Suprapubic skin (tissue), 4 donors: ENCODE data around the gene UBA5. TPM values are rescaled to one million over a fixed set of nuclear protein-coding genes. Genes with fewer than 3 reads are reported as not detected.
"Not testable (repeated sequence)": the region's sequence is repeated elsewhere in the genome, so short reads cannot be mapped to it uniquely, and the experiment has no call there.

Experiments
- DNase-seq, 2 donors: peaks; one replicate each; pipeline ENCODE4 v3.0.0-alpha.2; 2019; ENCODE audit warnings: low spot score in 2 of 2
- H3K27ac ChIP-seq: fragments of 200-600 bp; sonication (generic); one replicate; pipeline ENCODE4 v1.5.1; 2019
- H3K27me3 ChIP-seq: fragments of 200-600 bp; sonication (generic); one replicate; pipeline ENCODE4 v1.5.1; 2019
- H3K36me3 ChIP-seq: fragments of 200-600 bp; sonication (generic); one replicate; pipeline ENCODE4 v1.5.1; 2019
- H3K4me1 ChIP-seq: fragments of 200-600 bp; sonication (generic); one replicate; pipeline ENCODE4 v1.5.1; 2019
- H3K4me3 ChIP-seq: fragments of 200-600 bp; sonication (generic); one replicate; pipeline ENCODE4 v1.5.1; 2019; ENCODE audit warnings: mild to moderate bottlenecking
- H3K9me3 ChIP-seq: fragments of 200-600 bp; sonication (generic); one replicate; pipeline ENCODE4 v1.5.1; 2019
- EP300 ChIP-seq: sonication (generic); formaldehyde crosslinking; IDR thresholded peaks from one replicate; pipeline ENCODE4 v1.6.1; 2017; ENCODE audit warnings: antibody characterized with exemption
- POLR2A ChIP-seq, 2 donors: fragments of 450-650 bp; IDR thresholded peaks; one replicate each; pipeline ENCODE4 v1.6.1; 2017; ENCODE audit warnings: antibody characterized with exemption in 2 of 2, mild to moderate bottlenecking in 2 of 2, moderate library complexity in 2 of 2
- POLR2AphosphoS5 ChIP-seq, 3 donors: sonication (generic); formaldehyde crosslinking; IDR thresholded peaks; one replicate each; pipeline ENCODE4 v1.6.1; 2017; ENCODE audit warnings: antibody characterized with exemption in 3 of 3
- WGBS: methylation state at CpG from one replicate; pipeline ENCODE4 v1.1.5; 2018; 5-methylcytosine and 5-hydroxymethylcytosine counted together
- total RNA-seq, 4 donors: library from RNA; depleted of rRNA; stranded (reverse); fragments of >200 nt; gene quantifications; one replicate each; pipeline ENCODE4 v1.1.0, GENCODE V29; 2016
- TF ChIP-seq, protein P1 (sequence below), 2 donors: fragments of 200-600 bp in 1 of 2; fragments of 450-650 bp in 1 of 2; sonication (generic) in 1 of 2; IDR thresholded peaks; one replicate each; pipeline ENCODE4 v1.5.1; 2016 to 2019; ENCODE audit warnings: antibody characterized with exemption in 2 of 2, mild to moderate bottlenecking in 1 of 2, moderate library complexity in 1 of 2

The UBA5 gene
- 10 to 100 TPM; 16.3 to 52.3 (median 27.5) TPM for total RNA-seq

DNA sequence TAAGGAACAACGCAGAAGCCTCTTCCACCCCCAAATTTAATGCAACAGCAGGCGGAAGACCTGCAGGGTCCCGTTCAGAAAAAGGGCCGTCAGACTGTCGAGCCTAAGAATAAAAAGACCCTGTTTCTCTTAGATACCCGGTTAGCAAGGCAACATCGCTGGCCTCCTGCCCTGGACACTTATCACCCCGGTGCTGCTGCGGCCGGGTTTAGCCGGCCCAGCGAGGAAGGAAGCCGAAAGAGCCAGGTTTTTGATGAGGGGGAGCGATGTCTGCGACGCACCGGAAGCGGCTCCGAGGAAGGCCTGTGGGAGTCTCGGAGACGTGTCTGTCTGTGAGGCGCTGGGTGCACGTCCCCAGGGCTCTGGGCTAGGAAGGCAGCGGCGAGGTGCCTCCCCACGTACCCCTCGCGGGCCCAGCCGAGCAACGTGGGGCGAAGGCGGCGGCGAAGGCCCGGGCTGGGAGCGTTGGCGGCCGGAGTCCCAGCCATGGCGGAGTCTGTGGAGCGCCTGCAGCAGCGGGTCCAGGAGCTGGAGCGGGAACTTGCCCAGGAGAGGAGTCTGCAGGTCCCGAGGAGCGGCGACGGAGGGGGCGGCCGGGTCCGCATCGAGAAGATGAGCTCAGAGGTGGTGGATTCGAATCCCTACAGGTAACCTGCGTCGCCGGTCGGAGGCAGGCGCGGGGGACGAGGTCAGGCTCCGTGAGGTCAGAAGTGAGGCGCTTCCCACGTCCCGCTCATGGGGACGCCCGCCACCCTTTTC, at the start of gene UBA5:
Gene UBA5 (plus strand): TSS at position 278 of the 759 bp plus-strand sequence. CDS start 209 bp downstream, at position 487.
- Histone ChIP-seq H3K9me3 (no peaks in the 10 kb centered on the region), H3K27me3 (no peaks in the 10 kb centered on the region), H3K4me3 (peak within 1 kb of the TSS; percentile 92), H3K4me1 (peaks cover 37% of the 10 kb centered on the region), H3K36me3 (no peaks in the 10 kb centered on the region), H3K27ac (peak within 1 kb of the TSS; percentile 93)
- DNase-seq: peak; percentile 76 to 83
- WGBS: under 1% methylated on average over 39 of the region's 64 CpGs
- TF ChIP-seq POLR2AphosphoS5 (IDR thresholded peaks at IDR 0.05) (peak in 1 of 3 donors; percentile 63), EP300 (no peak)

DNA sequence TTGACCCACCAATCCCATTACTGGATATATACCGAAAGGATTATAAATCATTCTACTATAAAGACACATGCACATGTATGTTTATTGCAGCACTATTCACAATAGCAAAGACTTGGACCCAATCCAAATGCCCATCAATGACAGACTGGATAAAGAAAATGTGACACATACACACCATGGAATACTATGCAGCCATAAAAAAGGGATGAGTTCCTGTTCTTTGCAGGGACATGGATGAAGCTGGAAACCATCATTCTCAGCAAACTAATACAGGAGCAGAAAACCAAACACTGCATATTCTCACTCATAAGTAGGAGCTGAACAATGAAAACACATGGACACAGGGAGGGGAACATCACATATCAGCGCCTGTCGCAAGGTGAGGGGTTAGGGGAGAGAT, 44.8 kb upstream of the UBA5 start:
- not testable (repeated sequence) for H3K27ac ChIP-seq, H3K4me3 ChIP-seq, H3K27me3 ChIP-seq, H3K4me1 ChIP-seq, H3K36me3 ChIP-seq, DNase-seq, H3K9me3 ChIP-seq
- 97% methylated on average over 3 of the region's 3 CpGs for WGBS

DNA sequence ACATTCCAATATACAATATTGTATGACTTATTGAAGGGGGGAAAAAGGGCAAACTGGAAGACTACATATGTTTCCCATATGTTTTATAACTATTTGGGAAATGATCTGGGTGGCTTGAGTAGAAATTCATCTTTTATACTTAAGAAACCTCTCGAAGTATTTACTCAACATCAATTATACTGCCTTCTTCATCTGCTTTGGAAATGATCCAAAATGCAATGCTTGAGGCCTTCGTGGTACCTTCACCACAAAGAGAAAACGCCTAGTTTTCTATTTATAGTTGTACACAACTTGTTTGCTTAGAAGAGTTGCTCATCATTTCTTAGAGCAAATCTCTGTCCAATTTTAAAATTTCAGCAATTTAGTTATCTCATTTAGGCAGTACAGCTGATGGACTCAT, 44.2 kb upstream of the UBA5 start:
- Histone ChIP-seq H3K27me3 (no peaks in the 10 kb centered on the region), H3K36me3 (peaks cover under 1% of the 10 kb centered on the region), H3K27ac (no peak overlapping the region), H3K4me1 (no peaks in the 10 kb centered on the region), H3K4me3 (no peak overlapping the region), H3K9me3 (no peaks in the 10 kb centered on the region)
- 28% methylated on average over 3 of the region's 3 CpGs for WGBS
- DNase-seq: no peak
- TF ChIP-seq POLR2AphosphoS5 (IDR thresholded peaks at IDR 0.05): no peak
- no peak for TF ChIP-seq EP300
- TF ChIP-seq, protein P1, sequence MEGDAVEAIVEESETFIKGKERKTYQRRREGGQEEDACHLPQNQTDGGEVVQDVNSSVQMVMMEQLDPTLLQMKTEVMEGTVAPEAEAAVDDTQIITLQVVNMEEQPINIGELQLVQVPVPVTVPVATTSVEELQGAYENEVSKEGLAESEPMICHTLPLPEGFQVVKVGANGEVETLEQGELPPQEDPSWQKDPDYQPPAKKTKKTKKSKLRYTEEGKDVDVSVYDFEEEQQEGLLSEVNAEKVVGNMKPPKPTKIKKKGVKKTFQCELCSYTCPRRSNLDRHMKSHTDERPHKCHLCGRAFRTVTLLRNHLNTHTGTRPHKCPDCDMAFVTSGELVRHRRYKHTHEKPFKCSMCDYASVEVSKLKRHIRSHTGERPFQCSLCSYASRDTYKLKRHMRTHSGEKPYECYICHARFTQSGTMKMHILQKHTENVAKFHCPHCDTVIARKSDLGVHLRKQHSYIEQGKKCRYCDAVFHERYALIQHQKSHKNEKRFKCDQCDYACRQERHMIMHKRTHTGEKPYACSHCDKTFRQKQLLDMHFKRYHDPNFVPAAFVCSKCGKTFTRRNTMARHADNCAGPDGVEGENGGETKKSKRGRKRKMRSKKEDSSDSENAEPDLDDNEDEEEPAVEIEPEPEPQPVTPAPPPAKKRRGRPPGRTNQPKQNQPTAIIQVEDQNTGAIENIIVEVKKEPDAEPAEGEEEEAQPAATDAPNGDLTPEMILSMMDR (IDR thresholded peaks at IDR 0.05): no peak
- no peak for TF ChIP-seq POLR2A (IDR thresholded peaks at IDR 0.05)

DNA sequence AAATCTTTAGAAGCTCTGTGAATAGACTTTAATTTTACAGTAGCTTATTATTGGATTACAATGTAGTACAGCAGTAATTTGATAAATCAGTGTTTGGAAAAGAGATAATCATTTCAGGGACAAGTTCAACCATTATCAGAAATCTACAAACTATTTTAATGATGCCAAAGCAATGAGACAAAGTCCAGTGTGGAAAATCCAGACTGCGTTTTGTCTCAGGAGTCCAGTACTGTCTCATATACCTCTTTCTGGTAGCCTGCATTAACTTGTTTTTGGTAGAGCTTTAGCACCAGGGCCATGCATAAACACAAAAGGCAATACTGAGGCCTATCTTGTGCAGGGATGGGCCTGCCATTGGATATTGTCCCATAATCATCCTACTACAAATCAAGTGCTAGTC, 43.3 kb upstream of the UBA5 start:
- Histone ChIP-seq H3K4me1 (no peaks in the 10 kb centered on the region), H3K27me3 (no peaks in the 10 kb centered on the region), H3K36me3 (peaks cover 3% of the 10 kb centered on the region), H3K9me3 (no peaks in the 10 kb centered on the region), H3K27ac (no peak overlapping the region), H3K4me3 (no peak overlapping the region)
- DNase-seq: no peak
- WGBS: 97% methylated on average over 1 of the region's 1 CpG
- TF ChIP-seq POLR2A (IDR thresholded peaks at IDR 0.05) (no peak), EP300 (no peak), POLR2AphosphoS5 (IDR thresholded peaks at IDR 0.05) (no peak)
- TF ChIP-seq, protein P1 (IDR thresholded peaks at IDR 0.05): no peak

DNA sequence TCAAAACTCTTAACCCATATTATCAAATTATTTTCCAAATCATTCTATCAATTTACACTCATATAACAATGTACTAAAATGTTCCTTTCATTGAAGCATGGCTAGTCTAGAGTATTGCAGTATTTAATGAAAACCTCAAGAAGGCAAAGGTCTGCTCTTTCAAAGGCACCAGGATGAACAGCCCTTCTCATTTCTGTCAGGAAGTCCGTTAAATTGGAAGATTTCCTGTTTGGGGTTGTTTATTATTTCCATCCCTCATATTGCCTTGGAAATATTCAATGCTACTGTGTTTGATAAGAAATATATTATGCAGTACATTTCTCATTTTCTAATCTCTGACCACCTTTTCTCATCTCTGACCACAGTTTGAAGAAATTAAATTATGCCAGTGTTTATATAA, 38.0 kb upstream of the UBA5 start:
- TF ChIP-seq EP300 (no peak), POLR2A (IDR thresholded peaks at IDR 0.05) (no peak)
- no peak for DNase-seq
- 58% methylated on average over 1 of the region's 1 CpG for WGBS
- no peaks in the 10 kb centered on the region for H3K27me3 ChIP-seq
- H3K4me3 ChIP-seq: no peak overlapping the region
- no peak overlapping the region for H3K27ac ChIP-seq
- H3K4me1 ChIP-seq: peaks cover 12% of the 10 kb centered on the region
- H3K36me3 ChIP-seq: peaks cover 18% of the 10 kb centered on the region
- H3K9me3 ChIP-seq: no peaks in the 10 kb centered on the region

DNA sequence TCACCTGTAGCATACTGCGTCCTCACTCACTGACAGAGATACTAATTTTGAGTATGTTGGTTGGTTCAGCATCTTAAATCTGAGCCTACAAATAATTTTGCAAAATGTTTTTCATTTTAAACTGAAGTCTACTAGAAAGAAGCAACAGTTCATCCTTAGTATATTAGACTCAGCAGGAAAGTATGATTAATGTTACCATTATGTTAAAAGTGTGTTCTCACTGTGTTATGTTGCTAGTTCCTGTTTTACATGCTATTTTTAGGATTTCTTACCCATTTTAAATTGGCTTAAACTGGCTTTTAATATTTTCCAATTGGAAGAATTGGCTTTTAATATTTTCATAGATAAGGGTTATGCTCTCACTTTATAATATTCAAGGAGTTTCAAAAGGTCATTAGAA, 37.4 kb upstream of the UBA5 start:
- peaks cover 12% of the 10 kb centered on the region for H3K4me1 ChIP-seq
- H3K36me3 ChIP-seq: peaks cover 18% of the 10 kb centered on the region
- no peaks in the 10 kb centered on the region for H3K27me3 ChIP-seq
- H3K9me3 ChIP-seq: no peaks in the 10 kb centered on the region
- H3K4me3 ChIP-seq: no peak overlapping the region
- no peak for TF ChIP-seq POLR2AphosphoS5 (IDR thresholded peaks at IDR 0.05)
- TF ChIP-seq EP300: no peak
- no peak for TF ChIP-seq POLR2A (IDR thresholded peaks at IDR 0.05)
- TF ChIP-seq, protein P1 (IDR thresholded peaks at IDR 0.05): no peak
- no peak overlapping the region for H3K27ac ChIP-seq
- 92% methylated on average over 1 of the region's 1 CpG for WGBS
- no peak for DNase-seq
